Epidermal melanocyte (primary cell): ENCODE data around the gene UPK1A.
"Not testable (repeated sequence)": the region's sequence is repeated elsewhere in the genome, so short reads cannot be mapped to it uniquely, and the experiment has no call there.

ENCODE experiments used
- DNase-seq: peaks from one replicate; pipeline ENCODE4 v3.0.0; 2011; ENCODE audit warnings: low spot score; ENCODE audit not compliant: insufficient read length

Gene UPK1A

GRCh38 chr19:35689836-35690235, 23.5 kb downstream of the UPK1A start:
- DNase-seq = no peak

- not testable (repeated sequence) for DNase-seq
Measured at GRCh38 chr19:35691106-35691505, 24.8 kb downstream of the UPK1A start.

GRCh38 chr19:35692010-35692409, 25.7 kb downstream of the UPK1A start:
- DNase-seq = no peak

GRCh38 chr19:35693422-35693821, 27.1 kb downstream of the UPK1A start:
- no peak for DNase-seq

- peak; percentile 84 for DNase-seq
Measured at GRCh38 chr19:35693835-35694599, 27.7 kb downstream of the UPK1A start.

- DNase-seq = no peak
Measured at GRCh38 chr19:35695895-35696422, 29.6 kb downstream of the UPK1A start.

GRCh38 chr19:35696835-35697234, 30.5 kb downstream of the UPK1A start:
- DNase-seq = no peak

GRCh38 chr19:35702223-35703012, 36.1 kb downstream of the UPK1A start:
- DNase-seq = peak; percentile 97

- DNase-seq = no peak
Measured at GRCh38 chr19:35703343-35703742, 37.0 kb downstream of the UPK1A start.

- no peak for DNase-seq
Measured at GRCh38 chr19:35704218-35704617, 37.9 kb downstream of the UPK1A start, which contains the start of gene ZBTB32. Gene ZBTB32 (plus strand): TSS chr19:35704558. CDS start chr19:35714627, 10,069 bp downstream.

- DNase-seq = no peak
Measured at GRCh38 chr19:35708391-35708790, 42.1 kb downstream of the UPK1A start.

GRCh38 chr19:35710784-35711723, 44.7 kb downstream of the UPK1A start:
- no peak for DNase-seq

- peak; percentile 12 for DNase-seq
Measured at GRCh38 chr19:35712567-35713505, 46.5 kb downstream of the UPK1A start.

GRCh38 chr19:35713506-35713850, 47.2 kb downstream of the UPK1A start:
- no peak for DNase-seq

- DNase-seq = peak; percentile 5
Measured at GRCh38 chr19:35713904-35714495, 47.7 kb downstream of the UPK1A start.

GRCh38 chr19:35714601-35715354, 48.5 kb downstream of the UPK1A start:
- no peak for DNase-seq

GRCh38 chr19:35715355-35715809, 49.1 kb downstream of the UPK1A start:
- no peak for DNase-seq

- DNase-seq = peak; percentile 57
Measured at GRCh38 chr19:35715981-35716800, 49.9 kb downstream of the UPK1A start.
